ENCODE results near the gene ZFAND5.

ZFAND5 gene

GRCh38 chr9:72399391-72399790 is 34.4 kb upstream of the ZFAND5 start:
- no peak for TF ChIP-seq CTCF (IDR thresholded peaks at IDR 0.05; ENCODE audit: extremely low read depth, missing control alignments)
- DNase-seq (ENCODE audit: low spot score), result no peak

- no peak for TF ChIP-seq CTCF (IDR thresholded peaks at IDR 0.05; ENCODE audit: extremely low read depth, missing control alignments)
- DNase-seq (ENCODE audit: low spot score), result no peak
Measured at GRCh38 chr9:72396247-72397091, 31.5 kb upstream of the ZFAND5 start.

GRCh38 chr9:72394066-72394465 is 29.1 kb upstream of the ZFAND5 start:
- no peak for TF ChIP-seq CTCF (IDR thresholded peaks at IDR 0.05; ENCODE audit: extremely low read depth, missing control alignments)
- no peak for DNase-seq (ENCODE audit: low spot score)

GRCh38 chr9:72390907-72391306 is 25.9 kb upstream of the ZFAND5 start:
- TF ChIP-seq CTCF (IDR thresholded peaks at IDR 0.05; ENCODE audit: extremely low read depth, missing control alignments), result no peak
- no peak for DNase-seq (ENCODE audit: low spot score)

- no peak for DNase-seq (ENCODE audit: low spot score)
- TF ChIP-seq CTCF (IDR thresholded peaks at IDR 0.05; ENCODE audit: extremely low read depth, missing control alignments), result no peak
Measured at GRCh38 chr9:72386186-72386585, 21.2 kb upstream of the ZFAND5 start.

- no peak for TF ChIP-seq CTCF (IDR thresholded peaks at IDR 0.05; ENCODE audit: extremely low read depth, missing control alignments)
- no peak for DNase-seq (ENCODE audit: low spot score)
Measured at GRCh38 chr9:72384710-72385485, 19.9 kb upstream of the ZFAND5 start.
